GM19035 (cell line): ENCODE measurements around the gene C4orf51.
A peak's percentile ranks its signal among the peaks of the same experiment; 100 is the strongest.

Experiments used
- ATAC-seq: cut with Tn5 transposase; IDR thresholded peaks from one replicate; pipeline ENCODE4 v1.9.1; 2021; ENCODE audit not compliant: unreplicated experiment

Gene C4orf51

GRCh38 chr4:145755802-145756201, 75.9 kb downstream of the C4orf51 start:
- no peak for ATAC-seq

- no peak for ATAC-seq
These were observed 76.3 kb downstream of the C4orf51 start for GRCh38 chr4:145756244-145756643.

GRCh38 chr4:145757188-145757587, 77.2 kb downstream of the C4orf51 start:
- ATAC-seq, result no peak

- no peak for ATAC-seq
These were observed 80.2 kb downstream of the C4orf51 start for GRCh38 chr4:145760176-145760575.

- no peak for ATAC-seq
These were observed 81.3 kb downstream of the C4orf51 start for GRCh38 chr4:145760961-145761929.

GRCh38 chr4:145762719-145763118, 82.8 kb downstream of the C4orf51 start:
- no peak for ATAC-seq

GRCh38 chr4:145763399-145763798, 83.5 kb downstream of the C4orf51 start:
- ATAC-seq, result no peak

GRCh38 chr4:145766273-145766672, 86.3 kb downstream of the C4orf51 start:
- ATAC-seq, result no peak

- no peak for ATAC-seq
These were observed 89.6 kb downstream of the C4orf51 start for GRCh38 chr4:145769450-145770037.

GRCh38 chr4:145770124-145770523, 90.2 kb downstream of the C4orf51 start:
- no peak for ATAC-seq

GRCh38 chr4:145772347-145772746, 92.4 kb downstream of the C4orf51 start:
- no peak for ATAC-seq

- peak; percentile 90 for ATAC-seq
These were observed 93.8 kb downstream of the C4orf51 start for GRCh38 chr4:145773581-145774234.

- no peak for ATAC-seq
These were observed 94.5 kb downstream of the C4orf51 start for GRCh38 chr4:145774473-145774872.

- no peak for ATAC-seq
These were observed 95.5 kb downstream of the C4orf51 start for GRCh38 chr4:145775406-145775805.

GRCh38 chr4:145776208-145776607, 96.3 kb downstream of the C4orf51 start:
- ATAC-seq, result no peak

GRCh38 chr4:145779319-145779801, 99.4 kb downstream of the C4orf51 start:
- no peak for ATAC-seq

GRCh38 chr4:145781351-145781750, 101.4 kb downstream of the C4orf51 start:
- no peak for ATAC-seq
